Liver (tissue), 9 donors: ENCODE data around the gene APPBP2. TPM values are rescaled to one million over a fixed set of nuclear protein-coding genes. Genes with fewer than 3 reads are reported as not detected.

Source experiments
- DNase-seq: peaks from one replicate; pipeline ENCODE4 v3.0.0-alpha.2; 2017; ENCODE audit warnings: low spot score
- H3K27ac ChIP-seq, 2 donors: one replicate each; pipeline ENCODE4 v1.7.0; 2013; ENCODE audit warnings: inconsistent platforms in 2 of 2, low read length in 2 of 2, control low read depth in 1 of 2, low read depth in 1 of 2, mild to moderate bottlenecking in 1 of 2
- H3K27me3 ChIP-seq, 4 donors: one replicate each; pipeline versions ENCODE4 v1.6.1 to v1.7.0; 2013; ENCODE audit warnings: low read length in 3 of 4, inconsistent platforms in 1 of 4, mild to moderate bottlenecking in 1 of 4, moderate library complexity in 1 of 4; ENCODE audit not compliant: control insufficient read depth in 4 of 4, insufficient read depth in 4 of 4
- H3K36me3 ChIP-seq, 4 donors: one replicate each; pipeline versions ENCODE4 v1.6.1 to v1.7.0; 2013; ENCODE audit warnings: low read length in 3 of 4, mild to moderate bottlenecking in 3 of 4, low read depth in 1 of 4, moderate library complexity in 1 of 4; ENCODE audit not compliant: control insufficient read depth in 4 of 4, insufficient read depth in 3 of 4
- H3K4me1 ChIP-seq, 4 donors: one replicate each; pipeline versions ENCODE4 v1.6.1 to v1.7.0; 2013; ENCODE audit warnings: low read length in 3 of 4, mild to moderate bottlenecking in 3 of 4, moderate library complexity in 1 of 4; ENCODE audit not compliant: control insufficient read depth in 4 of 4, insufficient read depth in 4 of 4
- H3K4me3 ChIP-seq, 3 donors: one replicate each; pipeline versions ENCODE4 v1.6.1 to v1.7.0; 2013; ENCODE audit warnings: low read length in 3 of 3, control low read depth in 1 of 3, low read depth in 1 of 3, mild to moderate bottlenecking in 1 of 3
- H3K9ac ChIP-seq, 2 donors: one replicate each; pipeline ENCODE4 v1.7.0; 2013; ENCODE audit warnings: low read length in 2 of 2, mild to moderate bottlenecking in 2 of 2, moderate library complexity in 2 of 2, control low read depth in 1 of 2, low read depth in 1 of 2
- H3K9me3 ChIP-seq, 4 donors: one replicate each; pipeline versions ENCODE4 v1.6.1 to v1.7.0; 2013; ENCODE audit warnings: low read length in 3 of 4; ENCODE audit not compliant: control insufficient read depth in 4 of 4
- FOXA1 ChIP-seq: IDR thresholded peaks from 2 replicates; pipeline ENCODE4 v1.6.1; 2016; ENCODE audit warnings: antibody characterized with exemption
- GABPA ChIP-seq, 2 donors: IDR thresholded peaks in 1 of 2; conservative IDR thresholded peaks in 1 of 2; 2 replicates each; pipeline ENCODE4 v1.6.1; 2016; ENCODE audit warnings: antibody characterized with exemption in 2 of 2, mild to moderate bottlenecking in 1 of 2, moderate library complexity in 1 of 2
- HNF4A ChIP-seq, 2 donors: conservative IDR thresholded peaks; 2 replicates each; pipeline ENCODE4 v1.6.1; 2016; ENCODE audit warnings: antibody characterized with exemption in 2 of 2, mild to moderate bottlenecking in 2 of 2
- HNF4G ChIP-seq: IDR thresholded peaks from 2 replicates; pipeline ENCODE4 v1.6.1; 2016; ENCODE audit warnings: antibody characterized with exemption
- JUND ChIP-seq, 2 donors: IDR thresholded peaks; 2 replicates each; pipeline ENCODE4 v1.6.1; 2016; ENCODE audit warnings: antibody characterized with exemption in 2 of 2
- NR2F2 ChIP-seq: IDR thresholded peaks from 2 replicates; pipeline ENCODE4 v1.6.1; 2016; ENCODE audit warnings: antibody characterized with exemption
- RXRA ChIP-seq, 2 donors: IDR thresholded peaks; 2 replicates each; pipeline ENCODE4 v1.6.1; 2017 to 2018; ENCODE audit warnings: antibody characterized with exemption in 2 of 2, mild to moderate bottlenecking in 1 of 2
- SP1 ChIP-seq: IDR thresholded peaks from 2 replicates; pipeline ENCODE4 v1.6.1; 2018; ENCODE audit warnings: antibody characterized with exemption, mild to moderate bottlenecking
- TAF1 ChIP-seq: conservative IDR thresholded peaks from 2 replicates; pipeline ENCODE4 v1.6.1; 2016; ENCODE audit warnings: antibody characterized with exemption, mild to moderate bottlenecking
- YY1 ChIP-seq: IDR thresholded peaks from 2 replicates; pipeline ENCODE4 v1.6.1; 2016; ENCODE audit warnings: antibody characterized with exemption, mild to moderate bottlenecking
- WGBS: extraction: QIAGEN DNeasy Blood & Tissue Kit; methylation state at CpG from one replicate; pipeline ENCODE4 v1.1.7; 2013; 5-methylcytosine and 5-hydroxymethylcytosine counted together
- polyA plus RNA-seq, 2 donors: library from polyadenylated mRNA; stranded (reverse) in 1 of 2; unstranded in 1 of 2; fragments of 200-250 nt in 1 of 2; fragments of >200 nt in 1 of 2; fragmentation: Nextera tagmentation in 1 of 2; extraction: Ambion mirVana in 1 of 2; gene quantifications; one replicate each; pipeline versions ENCODE4 v1.2.1 to v1.2.3, GENCODE V29; 2013 to 2015
- total RNA-seq, 2 donors: library from RNA; depleted of rRNA; stranded (reverse); fragments of >200 nt; gene quantifications; one replicate each; pipeline ENCODE4 v1.2.3, GENCODE V29; 2014
- TF ChIP-seq, protein P1 (sequence below): IDR thresholded peaks from 2 replicates; pipeline ENCODE4 v1.6.1; 2016; ENCODE audit warnings: antibody characterized with exemption, mild to moderate bottlenecking
- TF ChIP-seq, protein P2 (sequence below): IDR thresholded peaks from 2 replicates; pipeline ENCODE4 v1.6.1; 2016; ENCODE audit warnings: antibody characterized with exemption
- TF ChIP-seq, protein P3 (sequence below): IDR thresholded peaks from 2 replicates; pipeline ENCODE4 v1.6.1; 2016; ENCODE audit warnings: antibody characterized with exemption
- TF ChIP-seq, protein P4 (sequence below): fragments of 150-350 bp; IDR thresholded peaks from 2 replicates; pipeline ENCODE4 v1.5.1; 2017; ENCODE audit warnings: improper control_type of control experiment, low read depth, low read length; ENCODE audit not compliant: missing input control
- donor health status: healthy.
- donor health status: healthy.
- donor health status: healthy.
- donor health status: healthy.
- donor health status: healthy.

Gene APPBP2
- total and polyA plus RNA-seq, 4 donors = 4.6 to 17.3 (median 9.2) TPM

DNA sequence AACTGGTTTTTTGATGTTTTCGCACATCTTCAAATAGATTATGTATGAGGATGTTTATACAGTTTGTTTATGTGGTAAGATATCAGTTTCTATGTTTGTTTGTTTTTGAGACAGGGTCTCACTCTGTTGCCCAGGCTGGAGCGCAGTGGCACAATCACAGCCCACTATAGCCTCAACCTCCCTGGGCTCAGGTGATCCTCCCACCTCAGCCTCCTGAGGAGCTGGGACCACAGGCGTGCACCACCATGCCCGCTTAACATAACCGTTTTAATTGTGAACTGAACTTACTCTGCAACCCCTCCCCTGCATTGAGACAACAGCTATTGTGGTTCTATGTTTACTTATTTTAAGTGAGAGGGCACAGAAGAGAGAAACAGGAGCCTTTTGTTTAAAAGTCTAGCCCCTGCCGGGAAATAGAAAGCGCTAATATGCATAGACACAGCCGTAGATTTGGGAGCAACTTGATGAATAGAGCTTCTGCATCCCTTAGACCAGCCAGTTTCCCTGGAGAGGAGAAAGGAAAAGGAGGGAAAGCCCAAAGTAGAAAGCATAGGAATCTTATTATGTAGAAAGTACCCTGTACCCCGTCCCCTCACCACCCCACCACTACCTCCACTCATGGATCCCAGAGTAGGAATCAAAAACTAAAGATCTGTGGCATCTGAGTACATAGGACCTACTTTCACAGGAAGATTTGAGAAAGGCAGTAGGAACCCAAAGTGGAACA, 19.6 kb upstream of the APPBP2 start:
- Histone ChIP-seq H3K9ac (no peak overlapping the region), H3K9me3 (no peaks in the 10 kb centered on the region), H3K36me3 (no peaks in the 10 kb centered on the region), H3K27ac (no peak overlapping the region), H3K4me3 (no peak overlapping the region), H3K27me3 (no peaks in the 10 kb centered on the region), H3K4me1 (no peaks in the 10 kb centered on the region)
- DNase-seq = no peak
- 94% methylated on average over 9 of the region's 9 CpGs for whole genome bisulfite sequencing
- TF ChIP-seq HNF4A (conservative IDR thresholded peaks at IDR 0.05) = no peak
- TF ChIP-seq TAF1 = no peak
- no peak for TF ChIP-seq NR2F2

DNA sequence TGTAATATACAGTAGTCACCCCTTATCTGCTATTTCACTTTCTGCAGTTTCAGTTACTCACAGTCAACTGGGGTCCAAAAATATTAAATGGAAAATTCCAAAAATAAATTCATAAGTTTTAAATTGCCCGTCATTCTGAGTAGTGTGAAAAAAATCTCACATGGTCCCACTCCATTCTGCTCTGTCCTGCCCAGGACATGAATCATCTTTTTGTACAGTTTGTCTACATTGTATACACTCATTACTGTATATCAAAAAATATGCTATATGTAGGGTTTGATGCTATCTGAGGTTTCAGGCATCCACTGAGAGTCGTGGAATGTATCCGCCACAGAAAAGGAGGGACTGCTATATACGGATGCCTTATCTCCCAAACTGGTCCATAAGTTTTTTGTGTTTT, 16.0 kb upstream of the APPBP2 start:
- Histone ChIP-seq H3K27ac (no peak overlapping the region), H3K27me3 (no peaks in the 10 kb centered on the region), H3K4me3 (no peak overlapping the region), H3K4me1 (no peaks in the 10 kb centered on the region), H3K36me3 (no peaks in the 10 kb centered on the region), H3K9me3 (no peaks in the 10 kb centered on the region), H3K9ac (no peak overlapping the region)
- TF ChIP-seq, protein P1, sequence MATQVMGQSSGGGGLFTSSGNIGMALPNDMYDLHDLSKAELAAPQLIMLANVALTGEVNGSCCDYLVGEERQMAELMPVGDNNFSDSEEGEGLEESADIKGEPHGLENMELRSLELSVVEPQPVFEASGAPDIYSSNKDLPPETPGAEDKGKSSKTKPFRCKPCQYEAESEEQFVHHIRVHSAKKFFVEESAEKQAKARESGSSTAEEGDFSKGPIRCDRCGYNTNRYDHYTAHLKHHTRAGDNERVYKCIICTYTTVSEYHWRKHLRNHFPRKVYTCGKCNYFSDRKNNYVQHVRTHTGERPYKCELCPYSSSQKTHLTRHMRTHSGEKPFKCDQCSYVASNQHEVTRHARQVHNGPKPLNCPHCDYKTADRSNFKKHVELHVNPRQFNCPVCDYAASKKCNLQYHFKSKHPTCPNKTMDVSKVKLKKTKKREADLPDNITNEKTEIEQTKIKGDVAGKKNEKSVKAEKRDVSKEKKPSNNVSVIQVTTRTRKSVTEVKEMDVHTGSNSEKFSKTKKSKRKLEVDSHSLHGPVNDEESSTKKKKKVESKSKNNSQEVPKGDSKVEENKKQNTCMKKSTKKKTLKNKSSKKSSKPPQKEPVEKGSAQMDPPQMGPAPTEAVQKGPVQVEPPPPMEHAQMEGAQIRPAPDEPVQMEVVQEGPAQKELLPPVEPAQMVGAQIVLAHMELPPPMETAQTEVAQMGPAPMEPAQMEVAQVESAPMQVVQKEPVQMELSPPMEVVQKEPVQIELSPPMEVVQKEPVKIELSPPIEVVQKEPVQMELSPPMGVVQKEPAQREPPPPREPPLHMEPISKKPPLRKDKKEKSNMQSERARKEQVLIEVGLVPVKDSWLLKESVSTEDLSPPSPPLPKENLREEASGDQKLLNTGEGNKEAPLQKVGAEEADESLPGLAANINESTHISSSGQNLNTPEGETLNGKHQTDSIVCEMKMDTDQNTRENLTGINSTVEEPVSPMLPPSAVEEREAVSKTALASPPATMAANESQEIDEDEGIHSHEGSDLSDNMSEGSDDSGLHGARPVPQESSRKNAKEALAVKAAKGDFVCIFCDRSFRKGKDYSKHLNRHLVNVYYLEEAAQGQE = no peak
- TF ChIP-seq SP1 = no peak
- no peak for TF ChIP-seq HNF4A (conservative IDR thresholded peaks at IDR 0.05)
- TF ChIP-seq, protein P2, sequence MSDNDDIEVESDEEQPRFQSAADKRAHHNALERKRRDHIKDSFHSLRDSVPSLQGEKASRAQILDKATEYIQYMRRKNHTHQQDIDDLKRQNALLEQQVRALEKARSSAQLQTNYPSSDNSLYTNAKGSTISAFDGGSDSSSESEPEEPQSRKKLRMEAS = no peak
- DNase-seq = no peak
- 92% methylated on average over 4 of the region's 4 CpGs for WGBS

DNA sequence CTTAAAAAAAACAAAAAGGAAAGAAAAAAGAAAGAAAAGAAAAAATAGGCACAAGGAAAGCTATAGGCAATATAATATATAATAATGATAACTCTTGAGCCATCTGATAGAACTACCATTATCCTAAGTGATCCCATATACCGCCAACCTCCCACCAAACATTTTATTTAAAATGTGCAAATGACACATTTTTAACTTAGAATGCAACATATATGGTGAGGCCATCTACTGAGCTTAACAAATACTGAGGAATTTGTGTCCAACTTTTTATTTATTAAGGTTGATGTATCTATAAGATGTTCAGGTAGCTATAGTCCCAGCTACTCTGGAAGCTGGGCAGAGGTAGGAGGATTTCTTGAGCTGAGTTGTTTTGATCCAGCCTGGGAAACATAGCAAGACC, 14.4 kb upstream of the APPBP2 start:
- H3K9me3 ChIP-seq = no peaks in the 10 kb centered on the region
- H3K27me3 ChIP-seq = no peaks in the 10 kb centered on the region
- H3K36me3 ChIP-seq = no peaks in the 10 kb centered on the region
- H3K4me1 ChIP-seq = no peaks in the 10 kb centered on the region
- 92% methylated on average over 1 of the region's 1 CpG for WGBS
- H3K27ac ChIP-seq = no peak overlapping the region
- no peak overlapping the region for H3K9ac ChIP-seq
- H3K4me3 ChIP-seq = no peak overlapping the region
- DNase-seq = no peak
- TF ChIP-seq FOXA1 (no peak), HNF4G (no peak), HNF4A (conservative IDR thresholded peaks at IDR 0.05) (no peak), TAF1 (no peak), RXRA (IDR thresholded peaks at IDR 0.05) (no peak), SP1 (no peak), GABPA (IDR thresholded peaks at IDR 0.05 in 1 of 2, conservative IDR thresholded peaks at IDR 0.05 in 1 of 2) (no peak), NR2F2 (no peak), JUND (IDR thresholded peaks at IDR 0.05) (no peak), YY1 (no peak)
- TF ChIP-seq, protein P2 = no peak
- TF ChIP-seq, protein P3, sequence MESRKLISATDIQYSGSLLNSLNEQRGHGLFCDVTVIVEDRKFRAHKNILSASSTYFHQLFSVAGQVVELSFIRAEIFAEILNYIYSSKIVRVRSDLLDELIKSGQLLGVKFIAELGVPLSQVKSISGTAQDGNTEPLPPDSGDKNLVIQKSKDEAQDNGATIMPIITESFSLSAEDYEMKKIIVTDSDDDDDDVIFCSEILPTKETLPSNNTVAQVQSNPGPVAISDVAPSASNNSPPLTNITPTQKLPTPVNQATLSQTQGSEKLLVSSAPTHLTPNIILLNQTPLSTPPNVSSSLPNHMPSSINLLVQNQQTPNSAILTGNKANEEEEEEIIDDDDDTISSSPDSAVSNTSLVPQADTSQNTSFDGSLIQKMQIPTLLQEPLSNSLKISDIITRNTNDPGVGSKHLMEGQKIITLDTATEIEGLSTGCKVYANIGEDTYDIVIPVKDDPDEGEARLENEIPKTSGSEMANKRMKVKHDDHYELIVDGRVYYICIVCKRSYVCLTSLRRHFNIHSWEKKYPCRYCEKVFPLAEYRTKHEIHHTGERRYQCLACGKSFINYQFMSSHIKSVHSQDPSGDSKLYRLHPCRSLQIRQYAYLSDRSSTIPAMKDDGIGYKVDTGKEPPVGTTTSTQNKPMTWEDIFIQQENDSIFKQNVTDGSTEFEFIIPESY = no peak
- TF ChIP-seq, protein P1 = no peak
- TF ChIP-seq, protein P4, sequence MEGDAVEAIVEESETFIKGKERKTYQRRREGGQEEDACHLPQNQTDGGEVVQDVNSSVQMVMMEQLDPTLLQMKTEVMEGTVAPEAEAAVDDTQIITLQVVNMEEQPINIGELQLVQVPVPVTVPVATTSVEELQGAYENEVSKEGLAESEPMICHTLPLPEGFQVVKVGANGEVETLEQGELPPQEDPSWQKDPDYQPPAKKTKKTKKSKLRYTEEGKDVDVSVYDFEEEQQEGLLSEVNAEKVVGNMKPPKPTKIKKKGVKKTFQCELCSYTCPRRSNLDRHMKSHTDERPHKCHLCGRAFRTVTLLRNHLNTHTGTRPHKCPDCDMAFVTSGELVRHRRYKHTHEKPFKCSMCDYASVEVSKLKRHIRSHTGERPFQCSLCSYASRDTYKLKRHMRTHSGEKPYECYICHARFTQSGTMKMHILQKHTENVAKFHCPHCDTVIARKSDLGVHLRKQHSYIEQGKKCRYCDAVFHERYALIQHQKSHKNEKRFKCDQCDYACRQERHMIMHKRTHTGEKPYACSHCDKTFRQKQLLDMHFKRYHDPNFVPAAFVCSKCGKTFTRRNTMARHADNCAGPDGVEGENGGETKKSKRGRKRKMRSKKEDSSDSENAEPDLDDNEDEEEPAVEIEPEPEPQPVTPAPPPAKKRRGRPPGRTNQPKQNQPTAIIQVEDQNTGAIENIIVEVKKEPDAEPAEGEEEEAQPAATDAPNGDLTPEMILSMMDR = no peak
